IPS-15b (cell line): ENCODE data around the gene FOXP4.

ENCODE experiments used
- H3K27me3 ChIP-seq: one replicate; pipeline ENCODE4 v1.6.1; 2013; ENCODE audit warnings: low read length; ENCODE audit not compliant: control insufficient read depth, insufficient read depth
- H3K36me3 ChIP-seq: one replicate; pipeline ENCODE4 v1.6.1; 2013; ENCODE audit warnings: low read length; ENCODE audit not compliant: control insufficient read depth, insufficient read depth
- H3K4me1 ChIP-seq: one replicate; pipeline ENCODE4 v1.6.1; 2013; ENCODE audit warnings: mild to moderate bottlenecking, low read length; ENCODE audit not compliant: control insufficient read depth, insufficient read depth
- H3K4me3 ChIP-seq: one replicate; pipeline ENCODE4 v1.5.1; 2013; ENCODE audit warnings: low read depth, low read length
- H3K9ac ChIP-seq: one replicate; pipeline ENCODE4 v1.6.1; 2013; ENCODE audit warnings: low read depth, mild to moderate bottlenecking, low read length
- H3K9me3 ChIP-seq: one replicate; pipeline ENCODE4 v1.6.1; 2013; ENCODE audit warnings: mild to moderate bottlenecking, low read length; ENCODE audit not compliant: control insufficient read depth, insufficient read depth

Gene FOXP4

GRCh38 chr6:41591122-41591521, 44.9 kb downstream of the FOXP4 start:
- no peak overlapping the region for H3K9ac ChIP-seq
- peaks cover 2% of the 10 kb centered on the region for H3K36me3 ChIP-seq

GRCh38 chr6:41591859-41592502, 45.8 kb downstream of the FOXP4 start:
- peaks cover 8% of the 10 kb centered on the region for H3K4me1 ChIP-seq
- H3K36me3 ChIP-seq, result peaks cover 4% of the 10 kb centered on the region
- peaks cover 14% of the 10 kb centered on the region for H3K27me3 ChIP-seq
- no peak overlapping the region for H3K9ac ChIP-seq
- no peaks in the 10 kb centered on the region for H3K9me3 ChIP-seq
- H3K4me3 ChIP-seq, result no peak overlapping the region

More at GRCh38 chr6:41591122-41591521, 44.9 kb downstream of the FOXP4 start:
- Histone ChIP-seq H3K4me3 (no peak overlapping the region), H3K4me1 (peaks cover 8% of the 10 kb centered on the region), H3K27me3 (peaks cover 14% of the 10 kb centered on the region), H3K9me3 (no peaks in the 10 kb centered on the region)

GRCh38 chr6:41593406-41593805, 47.2 kb downstream of the FOXP4 start:
- Histone ChIP-seq H3K27me3 (peaks cover 14% of the 10 kb centered on the region), H3K4me1 (peaks cover 9% of the 10 kb centered on the region), H3K9ac (no peak overlapping the region), H3K9me3 (no peaks in the 10 kb centered on the region), H3K4me3 (no peak overlapping the region), H3K36me3 (peaks cover 4% of the 10 kb centered on the region)

DNA sequence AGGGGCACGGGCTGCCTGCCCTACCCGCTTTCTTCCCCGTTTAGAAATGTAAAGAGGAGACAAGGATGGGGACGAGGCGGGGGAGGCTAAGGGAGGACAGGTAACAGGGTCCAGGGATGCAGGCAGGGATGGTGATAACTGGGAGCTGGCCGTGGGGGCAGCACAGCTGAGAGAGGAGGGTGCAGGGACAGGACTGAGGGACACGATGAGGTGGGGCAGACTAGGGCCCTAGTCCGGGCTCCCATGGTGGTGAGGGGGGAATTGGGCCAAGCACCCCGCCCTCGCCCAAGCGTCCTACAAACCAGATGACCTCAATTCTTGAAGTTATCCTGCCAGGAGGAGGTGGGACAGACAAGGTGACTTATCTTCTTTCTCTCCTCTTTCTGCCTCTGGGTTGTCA, 47.7 kb downstream of the FOXP4 start:
- H3K36me3 ChIP-seq, result peaks cover 4% of the 10 kb centered on the region

GRCh38 chr6:41594326-41594725, 48.1 kb downstream of the FOXP4 start:
- no peak overlapping the region for H3K9ac ChIP-seq
- H3K36me3 ChIP-seq, result peaks cover 5% of the 10 kb centered on the region

More for the DNA sequence above, 47.7 kb downstream of the FOXP4 start:
- H3K9me3 ChIP-seq, result no peaks in the 10 kb centered on the region
- no peak overlapping the region for H3K9ac ChIP-seq
- H3K27me3 ChIP-seq, result peaks cover 14% of the 10 kb centered on the region
- peaks cover 8% of the 10 kb centered on the region for H3K4me1 ChIP-seq
- H3K4me3 ChIP-seq, result no peak overlapping the region

DNA sequence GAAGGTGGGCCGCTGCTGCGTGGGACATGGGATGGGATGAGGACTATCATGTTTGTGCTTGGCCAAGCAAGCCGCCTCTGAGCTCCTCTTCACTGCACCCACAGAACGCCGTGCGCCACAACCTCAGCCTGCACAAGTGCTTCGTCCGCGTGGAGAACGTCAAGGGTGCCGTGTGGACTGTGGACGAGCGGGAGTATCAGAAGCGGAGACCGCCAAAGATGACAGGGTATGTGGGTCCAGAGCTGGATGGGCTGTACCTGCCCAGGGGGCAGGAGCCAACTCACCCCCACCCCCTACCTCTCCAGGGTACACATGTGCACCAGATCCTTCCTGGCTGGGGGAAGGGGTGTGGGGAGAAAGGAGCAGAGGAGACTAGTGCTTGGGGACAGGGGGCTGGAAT, 48.6 kb downstream of the FOXP4 start:
- H3K9me3 ChIP-seq, result no peaks in the 10 kb centered on the region
- H3K9ac ChIP-seq, result no peak overlapping the region
- H3K27me3 ChIP-seq, result peaks cover 14% of the 10 kb centered on the region
- no peak overlapping the region for H3K4me3 ChIP-seq
- H3K4me1 ChIP-seq, result peaks cover 8% of the 10 kb centered on the region
- H3K36me3 ChIP-seq, result peaks cover 7% of the 10 kb centered on the region

More at GRCh38 chr6:41594326-41594725, 48.1 kb downstream of the FOXP4 start:
- Histone ChIP-seq H3K4me3 (no peak overlapping the region), H3K4me1 (peaks cover 8% of the 10 kb centered on the region), H3K9me3 (no peaks in the 10 kb centered on the region), H3K27me3 (peaks cover 14% of the 10 kb centered on the region)

GRCh38 chr6:41595166-41595565, 49.0 kb downstream of the FOXP4 start:
- H3K4me3 ChIP-seq, result no peak overlapping the region

GRCh38 chr6:41596096-41596685, 50.0 kb downstream of the FOXP4 start:
- H3K4me3 ChIP-seq, result no peak overlapping the region
- H3K27me3 ChIP-seq, result peaks cover 6% of the 10 kb centered on the region
- no peak overlapping the region for H3K9ac ChIP-seq
- peaks cover 7% of the 10 kb centered on the region for H3K36me3 ChIP-seq
- no peaks in the 10 kb centered on the region for H3K9me3 ChIP-seq
- H3K4me1 ChIP-seq, result peaks cover 8% of the 10 kb centered on the region

More at GRCh38 chr6:41595166-41595565, 49.0 kb downstream of the FOXP4 start:
- H3K9ac ChIP-seq, result no peak overlapping the region
- peaks cover 8% of the 10 kb centered on the region for H3K4me1 ChIP-seq
- H3K36me3 ChIP-seq, result peaks cover 7% of the 10 kb centered on the region
- H3K9me3 ChIP-seq, result no peaks in the 10 kb centered on the region
- peaks cover 14% of the 10 kb centered on the region for H3K27me3 ChIP-seq

GRCh38 chr6:41596807-41597206, 50.6 kb downstream of the FOXP4 start:
- no peaks in the 10 kb centered on the region for H3K9me3 ChIP-seq
- H3K4me1 ChIP-seq, result peaks cover 7% of the 10 kb centered on the region
- H3K36me3 ChIP-seq, result peaks cover 7% of the 10 kb centered on the region
- peaks cover under 1% of the 10 kb centered on the region for H3K27me3 ChIP-seq
- no peak overlapping the region for H3K9ac ChIP-seq
- no peak overlapping the region for H3K4me3 ChIP-seq

DNA sequence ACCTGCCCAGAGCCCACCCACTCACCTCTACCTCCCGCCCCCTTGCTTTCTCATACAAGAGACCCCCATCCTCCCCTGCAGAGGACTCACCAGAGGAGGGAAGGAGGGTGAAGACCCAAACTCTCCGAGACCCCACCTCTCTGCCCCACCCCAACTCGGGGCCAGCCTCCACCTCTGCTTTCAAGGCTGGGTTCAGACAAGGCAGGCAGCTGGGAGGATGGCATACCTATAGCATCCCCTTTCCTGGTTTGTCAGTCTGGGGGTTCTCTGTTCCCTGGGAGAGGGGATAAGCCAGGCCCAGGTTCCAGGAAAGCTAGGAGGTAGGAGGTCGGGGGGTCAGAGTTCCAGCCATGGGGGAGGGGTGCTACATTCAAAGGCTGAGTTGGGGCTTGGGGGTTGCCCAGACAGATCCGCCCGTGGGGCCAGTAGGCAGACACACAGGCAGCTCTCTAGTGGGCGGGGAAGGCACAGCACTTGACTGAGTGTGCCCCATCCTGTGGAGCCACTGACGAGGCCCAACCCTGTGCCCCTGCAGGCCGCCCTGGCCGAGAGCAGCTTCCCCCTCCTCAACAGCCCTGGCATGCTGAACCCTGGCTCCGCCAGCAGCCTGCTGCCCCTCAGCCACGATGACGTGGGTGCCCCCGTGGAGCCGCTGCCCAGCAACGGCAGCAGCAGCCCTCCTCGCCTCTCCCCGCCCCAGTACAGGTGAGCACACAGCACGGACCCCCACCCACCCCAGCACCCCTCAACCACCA, 51.2 kb downstream of the FOXP4 start:
- H3K9me3 ChIP-seq, result no peaks in the 10 kb centered on the region
- H3K4me3 ChIP-seq, result no peak overlapping the region
- peaks cover 7% of the 10 kb centered on the region for H3K36me3 ChIP-seq
- no peak overlapping the region for H3K9ac ChIP-seq
- H3K27me3 ChIP-seq, result peaks cover under 1% of the 10 kb centered on the region
- peaks cover 4% of the 10 kb centered on the region for H3K4me1 ChIP-seq

GRCh38 chr6:41598670-41599014, 52.5 kb downstream of the FOXP4 start:
- Histone ChIP-seq H3K9me3 (no peaks in the 10 kb centered on the region), H3K4me1 (peaks cover 9% of the 10 kb centered on the region), H3K27me3 (peaks cover 3% of the 10 kb centered on the region), H3K36me3 (peaks cover 7% of the 10 kb centered on the region), H3K9ac (no peak overlapping the region), H3K4me3 (no peak overlapping the region)
